Endothelial cell of umbilical vein (primary cell): ENCODE results near the gene CBLIF. TPM values are rescaled to one million over a fixed set of nuclear protein-coding genes. Genes with fewer than 3 reads are reported as not detected.

Experiments used
- BruUV-seq: library from RNA; stranded (reverse); fragments of 400-500 nt; replicated peaks from 2 replicates; lab custom pipeline; 2021; lab: Mats Ljungman, UMichigan
- CTCF ChIA-PET: fragments of 300-600, 350-600 bp; sonication (Branson Sonifier 250); formaldehyde crosslinking; loops from one replicate; lab custom pipeline; 2021; ENCODE audit warnings: antibody characterized with exemption, inconsistent platforms; lab: Charles Lee
- POLR2A ChIA-PET: fragments of 300-600, 350-600 bp; sonication (Branson Sonifier 250); formaldehyde crosslinking; loops from one replicate; lab custom pipeline; 2021; ENCODE audit warnings: antibody characterized with exemption, inconsistent platforms; lab: Charles Lee
- DNase-seq: peaks from one replicate; pipeline ENCODE4 v3.0.0-alpha.2; 2011; ENCODE audit warnings: low read depth, low spot score
- FAIRE-seq: peaks from 2 replicates; lab custom pipeline; 2011; peaks lifted over from hg19 to GRCh38; lab: Jason Lieb, UNC
- H2AFZ ChIP-seq: 2 replicates; pipeline ENCODE4 v1.6.0; 2012; ENCODE audit warnings: low read depth, low read length, control low read depth, inconsistent platforms
- H3K27ac ChIP-seq: 2 replicates; pipeline ENCODE4 v1.5.1; 2011; ENCODE audit warnings: low read depth, mild to moderate bottlenecking, control low read depth, low read length, moderate library complexity; ENCODE audit not compliant: insufficient read depth
- H3K27me3 ChIP-seq, 2 experiments: 2 replicates each; pipeline versions ENCODE4 v1.6.0 to v1.6.1; 2011; ENCODE audit warnings: low read length in 2 of 2, mixed read lengths in 1 of 2; ENCODE audit not compliant: control insufficient read depth in 2 of 2, insufficient read depth in 2 of 2
- H3K36me3 ChIP-seq, 2 experiments: 2 replicates in 1 of 2; 3 replicates in 1 of 2; pipeline ENCODE4 v1.5.1; 2011; ENCODE audit warnings: low read length in 2 of 2, mild to moderate bottlenecking in 1 of 2, moderate library complexity in 1 of 2; ENCODE audit not compliant: control insufficient read depth in 2 of 2, insufficient read depth in 2 of 2; ENCODE audit errors: extremely low read depth in 1 of 2
- H3K4me1 ChIP-seq: 3 replicates; pipeline ENCODE4 v1.5.1; 2011; ENCODE audit warnings: mild to moderate bottlenecking, low read length; ENCODE audit not compliant: control insufficient read depth, insufficient read depth; ENCODE audit errors: extremely low read depth
- H3K4me2 ChIP-seq: 2 replicates; pipeline ENCODE4 v1.6.1; 2011; ENCODE audit warnings: low read length, control low read depth, mixed read lengths; ENCODE audit not compliant: insufficient read depth
- H3K4me3 ChIP-seq, 3 experiments: fragments of 200-600 bp in 1 of 3; sonication (generic), shearing (Covaris generic) in 1 of 3; replicated peaks in 1 of 3; 2 replicates each; pipeline ENCODE4 v1.5.1; 2011 to 2016; ENCODE audit warnings: control low read depth in 3 of 3, low read length in 3 of 3, mild to moderate bottlenecking in 2 of 3, inconsistent platforms in 1 of 3, low read depth in 1 of 3, moderate library complexity in 1 of 3; ENCODE audit not compliant: insufficient read depth in 1 of 3
- H3K79me2 ChIP-seq: 2 replicates; pipeline ENCODE4 v1.6.0; 2012; ENCODE audit warnings: low read length, inconsistent platforms; ENCODE audit not compliant: control insufficient read depth, insufficient read depth
- H3K9ac ChIP-seq: replicated peaks from 2 replicates; pipeline ENCODE3; 2011; ENCODE audit warnings: low read length, control low read depth; ENCODE audit not compliant: insufficient read depth; ENCODE audit errors: extremely low read depth
- H3K9me1 ChIP-seq: replicated peaks from 3 replicates; pipeline ENCODE4 v1.6.0; 2011; ENCODE audit warnings: mild to moderate bottlenecking, low read length; ENCODE audit not compliant: control insufficient read depth, insufficient read depth; ENCODE audit errors: extremely low read depth
- H3K9me3 ChIP-seq: replicated peaks from 2 replicates; pipeline ENCODE4 v1.5.1; 2012; ENCODE audit warnings: low read length, inconsistent platforms; ENCODE audit not compliant: control insufficient read depth, insufficient read depth
- H4K20me1 ChIP-seq: replicated peaks from 2 replicates; pipeline ENCODE3; 2011; ENCODE audit warnings: mild to moderate bottlenecking, low read length; ENCODE audit not compliant: control insufficient read depth, insufficient read depth; ENCODE audit errors: extremely low read depth
- CTCF ChIP-seq, 2 donors: IDR thresholded peaks; 1 replicate in 1 of 2; 2 replicates in 1 of 2; pipeline ENCODE4 v1.5.1; 2011; ENCODE audit warnings: low read length in 2 of 2, mild to moderate bottlenecking in 2 of 2, moderate library complexity in 2 of 2, control low read depth in 1 of 2, inconsistent platforms in 1 of 2, low read depth in 1 of 2; ENCODE audit not compliant: insufficient read depth in 1 of 2; ENCODE audit errors: extremely low read depth in 1 of 2
- EZH2 ChIP-seq: IDR thresholded peaks from 2 replicates; pipeline ENCODE4 v1.6.1; 2012; ENCODE audit warnings: borderline replicate concordance, low read depth, mild to moderate bottlenecking, moderate library complexity, low read length, inconsistent platforms; ENCODE audit not compliant: severe bottlenecking
- FOS ChIP-seq: IDR thresholded peaks from 2 replicates; pipeline ENCODE4 v1.6.1; 2011; ENCODE audit warnings: mild to moderate bottlenecking, low read length, moderate library complexity, borderline replicate concordance; ENCODE audit not compliant: insufficient read depth
- GATA2 ChIP-seq: IDR thresholded peaks from 2 replicates; pipeline ENCODE4 v1.7.0; 2011; ENCODE audit warnings: low read depth, mild to moderate bottlenecking, moderate library complexity, mixed read lengths, low read length; ENCODE audit not compliant: insufficient read length, insufficient read depth
- JUN ChIP-seq: IDR thresholded peaks from 2 replicates; pipeline ENCODE4 v1.6.1; 2011; ENCODE audit warnings: borderline replicate concordance, low read depth; ENCODE audit not compliant: insufficient read length, insufficient read depth
- MAX ChIP-seq: IDR thresholded peaks from 2 replicates; pipeline ENCODE4 v1.6.1; 2011; ENCODE audit not compliant: insufficient read depth, insufficient read length
- MYC ChIP-seq: IDR thresholded peaks from one replicate; pipeline ENCODE4 v1.6.1; 2011; ENCODE audit warnings: mild to moderate bottlenecking, low read depth, low read length
- POLR2A ChIP-seq: IDR thresholded peaks from 2 replicates; pipeline ENCODE4 v1.6.1; 2012; ENCODE audit warnings: low read depth, mild to moderate bottlenecking, control low read depth, low read length
- POLR2AphosphoS5 ChIP-seq: IDR thresholded peaks from 2 replicates; pipeline ENCODE4 v1.6.1; 2012; ENCODE audit warnings: low read depth, mild to moderate bottlenecking, control low read depth, low read length, moderate library complexity; ENCODE audit not compliant: insufficient read depth
- dilution Hi-C: fragments of 300-500 bp; cut with MboI; formaldehyde crosslinking; loops from one replicate; pipeline ENCODE4 v1.15.0; 2019; ENCODE audit warnings: low sequenced_read_pairs; ENCODE audit not compliant: extremely low pct_ligation_motif_present
- intact Hi-C: fragments of 100-400 bp; cut with micrococcal nuclease; formaldehyde crosslinking; loops from one replicate; pipeline ENCODE4 v1.10.0; 2022
- polyA plus RNA-seq, 4 experiments: library from polyadenylated mRNA; depleted of rRNA in 3 of 4; stranded (reverse) in 3 of 4; unstranded in 1 of 4; fragments of >200 nt; gene quantifications; 2 replicates each; pipeline versions ENCODE4 v1.2.1 to v1.2.3, GENCODE V29; 2011 to 2012; ENCODE audit warnings: missing spikeins in 1 of 4
- total RNA-seq: library from RNA; stranded (reverse); gene quantifications from 2 replicates; pipeline ENCODE4 v1.2.3, GENCODE V29; 2021

Gene CBLIF
- total and polyA plus RNA-seq, 2 donors (not counting 3 experiments of a cell fraction or from before 2014, with no cell fraction given): not detected

- Histone ChIP-seq H3K4me2 (no peak overlapping the region), H3K36me3 (peaks cover 0 to 11% of the 10 kb centered on the region in 2 experiments), H3K27me3 (no peaks in the 10 kb centered on the region), H3K4me1 (peaks cover 17% of the 10 kb centered on the region), H2AFZ (no peak overlapping the region), H3K4me3 (no peak overlapping the region), H3K9me3 (no peaks in the 10 kb centered on the region), H3K27ac (no peak overlapping the region), H3K9me1 (no peaks in the 10 kb centered on the region), H3K9ac (no peak overlapping the region), H4K20me1 (no peaks in the 10 kb centered on the region), H3K79me2 (peaks cover 2% of the 10 kb centered on the region)
- intact Hi-C loops (no loop called here), dilution Hi-C loops (no loop called here)
- POLR2A ChIA-PET: no interaction called here
- CTCF ChIA-PET: no interaction called here
- DNase-seq (no peak), FAIRE-seq (no peak)
- TF ChIP-seq EZH2: no peak
- no peak for TF ChIP-seq CTCF (IDR thresholded peaks at IDR 0.05; ENCODE audit: extremely low read depth in 1 of 2, insufficient read depth in 1 of 2, low read depth in 1 of 2, low read length in 2 of 2)
- TF ChIP-seq POLR2AphosphoS5: no peak
- TF ChIP-seq FOS: no peak
- TF ChIP-seq POLR2A: no peak
- TF ChIP-seq GATA2: no peak
- no peak for TF ChIP-seq MYC
- no peak for TF ChIP-seq MAX
- TF ChIP-seq JUN: no peak
- BruUV-seq: no TSS peak
These were observed 63.2 kb downstream of the CBLIF start for GRCh38 chr11:59782080-59782479.
